ENCODE measurements around the gene GARIN5B.

GARIN5B gene

GRCh38 chr19:55389386-55390317, 26.6 kb upstream of the GARIN5B start:
- DNase-seq (ENCODE audit: low read depth in 3 of 3), result no peak

DNA sequence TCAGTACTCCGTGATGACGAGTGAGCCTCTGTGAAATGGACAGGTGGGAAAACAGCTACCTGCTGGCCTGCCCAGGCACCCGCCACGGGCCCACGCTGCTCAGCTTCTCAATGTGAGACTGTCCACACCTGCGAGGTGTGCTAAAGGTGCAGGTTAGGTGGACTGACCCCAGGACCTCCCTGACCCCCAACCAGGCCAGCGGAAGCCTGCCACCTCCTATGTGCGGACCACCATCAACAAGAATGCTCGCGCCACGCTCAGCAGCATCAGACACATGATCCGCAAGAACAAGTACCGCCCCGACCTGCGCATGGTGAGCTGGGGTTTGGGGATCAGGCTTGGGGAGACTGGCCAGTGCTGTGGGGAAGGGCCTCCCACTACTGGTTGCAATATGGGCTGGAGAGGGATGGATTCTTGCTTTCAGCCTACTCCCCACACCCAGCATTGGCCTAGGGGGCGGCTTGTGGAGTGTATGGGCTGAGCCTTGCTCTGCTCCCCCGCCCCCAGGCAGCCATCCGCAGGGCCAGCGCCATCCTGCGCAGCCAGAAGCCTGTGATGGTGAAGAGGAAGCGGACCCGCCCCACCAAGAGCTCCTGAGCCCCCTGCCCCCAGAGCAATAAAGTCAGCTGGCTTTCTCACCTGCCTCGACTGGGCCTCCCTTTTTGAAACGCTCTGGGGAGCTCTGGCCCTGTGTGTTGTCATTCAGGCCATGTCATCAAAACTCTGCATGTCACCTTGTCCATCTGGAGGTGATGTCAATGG, 24.9 kb upstream of the GARIN5B start:
- no peak for DNase-seq (ENCODE audit: low read depth in 3 of 3)

DNA sequence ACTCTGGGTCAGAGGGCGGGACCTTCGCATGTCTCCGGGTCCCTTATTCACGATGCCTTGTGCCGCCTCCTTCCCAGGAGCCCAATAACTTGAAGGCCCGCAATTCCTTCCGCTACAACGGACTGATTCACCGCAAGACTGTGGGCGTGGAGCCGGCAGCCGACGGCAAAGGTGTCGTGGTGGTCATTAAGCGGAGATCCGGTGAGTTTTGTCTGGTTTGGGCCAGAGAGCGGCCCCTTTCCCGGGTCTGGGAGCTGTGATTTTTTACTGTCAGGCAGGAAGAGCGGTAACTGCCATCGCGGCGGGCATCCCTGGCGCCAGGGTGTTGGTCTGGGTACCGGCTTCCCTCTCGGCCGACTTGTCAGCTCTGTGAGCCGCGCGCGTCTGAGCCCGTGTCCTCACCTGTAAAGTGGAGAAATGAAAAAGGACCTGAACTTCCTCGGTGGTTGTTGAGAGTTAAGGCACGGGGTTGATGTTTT, 23.5 kb upstream of the GARIN5B start:
- DNase-seq (ENCODE audit: low read depth in 3 of 3), result peak in 1 of 3 experiments; percentile 44

DNA sequence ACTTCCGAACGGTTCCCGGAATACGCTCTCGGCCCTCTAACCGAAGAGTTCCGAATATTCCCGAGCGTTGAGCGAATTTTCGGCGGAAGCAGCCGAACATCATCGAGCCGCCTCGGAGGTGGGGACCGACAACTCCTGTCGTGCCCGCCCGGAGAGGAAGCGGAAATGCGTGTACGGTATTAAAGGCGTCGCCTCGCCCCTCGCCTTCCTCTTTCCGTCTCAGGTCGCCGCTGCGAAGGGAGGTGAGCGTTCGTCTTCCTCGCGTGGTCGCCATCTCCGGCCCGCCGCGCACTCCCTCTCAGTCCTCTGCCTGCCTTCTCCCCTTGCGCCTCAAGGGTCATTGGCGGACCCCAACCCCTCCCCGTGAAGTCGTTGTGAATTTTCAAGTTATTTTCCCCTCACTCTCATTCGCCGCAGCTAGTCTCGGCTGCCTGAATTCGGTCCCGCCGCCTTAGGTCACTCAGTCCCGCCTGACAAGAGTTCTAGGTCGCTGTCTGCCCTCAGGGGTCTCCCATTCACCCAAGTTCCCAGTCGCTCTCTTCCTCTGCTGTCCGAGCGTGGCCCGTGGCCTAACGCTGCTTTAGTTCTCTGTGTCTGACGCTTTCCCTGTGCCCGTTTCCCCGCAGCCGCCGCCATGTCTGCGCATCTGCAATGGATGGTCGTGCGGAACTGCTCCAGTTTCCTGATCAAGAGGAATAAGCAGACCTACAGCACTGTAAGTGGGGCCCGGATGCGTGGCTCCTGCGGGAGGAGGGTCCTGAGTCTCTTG, 22.8 kb upstream of the GARIN5B start, which contains the start of gene RPL28:
Gene RPL28 (plus strand): TSS at position 209 of the 769 bp plus-strand sequence. CDS start 426 bp downstream, at position 635.
- DNase-seq (ENCODE audit: low read depth in 3 of 3), result peak; percentile 95 to 98 (median 97)

DNA sequence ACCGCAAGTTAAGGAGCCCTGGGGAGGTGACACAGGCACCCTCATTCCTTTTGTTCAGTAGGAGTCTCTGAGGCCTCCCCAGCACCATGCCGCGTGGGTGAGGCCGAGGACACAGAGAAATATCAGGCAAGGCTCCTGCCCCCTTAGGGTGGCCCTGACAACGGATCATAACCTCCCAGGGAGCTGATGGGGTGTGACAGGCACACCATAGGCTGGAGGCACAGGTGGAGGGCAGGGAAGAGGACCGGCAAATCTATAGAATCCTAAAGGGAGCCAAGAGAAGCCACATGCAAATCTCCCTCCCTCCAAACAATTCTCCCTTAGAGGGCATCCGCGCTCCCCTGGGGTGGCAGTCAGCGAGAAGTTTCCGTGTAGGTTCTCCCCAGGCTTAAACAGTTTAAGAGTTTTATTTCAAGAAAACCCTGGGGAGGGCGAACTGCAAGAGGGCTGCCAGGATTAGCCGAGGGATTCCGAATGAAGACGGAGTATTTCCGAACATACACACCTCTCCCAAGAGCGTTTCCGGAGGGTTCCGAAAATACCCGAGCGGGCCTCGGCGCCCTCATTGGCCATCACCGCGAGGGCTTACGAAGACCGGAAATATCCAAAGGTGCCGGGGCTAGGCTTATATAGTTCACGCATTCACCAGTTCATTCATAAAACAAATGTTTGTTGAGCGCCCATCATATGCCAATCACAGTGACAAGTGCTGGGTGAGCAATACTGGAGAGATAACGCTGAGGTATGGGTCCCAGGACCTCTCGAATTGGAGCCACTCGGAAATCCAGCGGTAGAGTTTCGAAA, 22.1 kb upstream of the GARIN5B start:
- DNase-seq (ENCODE audit: low read depth in 3 of 3), result peak; percentile 83 to 96 (median 92)

DNA sequence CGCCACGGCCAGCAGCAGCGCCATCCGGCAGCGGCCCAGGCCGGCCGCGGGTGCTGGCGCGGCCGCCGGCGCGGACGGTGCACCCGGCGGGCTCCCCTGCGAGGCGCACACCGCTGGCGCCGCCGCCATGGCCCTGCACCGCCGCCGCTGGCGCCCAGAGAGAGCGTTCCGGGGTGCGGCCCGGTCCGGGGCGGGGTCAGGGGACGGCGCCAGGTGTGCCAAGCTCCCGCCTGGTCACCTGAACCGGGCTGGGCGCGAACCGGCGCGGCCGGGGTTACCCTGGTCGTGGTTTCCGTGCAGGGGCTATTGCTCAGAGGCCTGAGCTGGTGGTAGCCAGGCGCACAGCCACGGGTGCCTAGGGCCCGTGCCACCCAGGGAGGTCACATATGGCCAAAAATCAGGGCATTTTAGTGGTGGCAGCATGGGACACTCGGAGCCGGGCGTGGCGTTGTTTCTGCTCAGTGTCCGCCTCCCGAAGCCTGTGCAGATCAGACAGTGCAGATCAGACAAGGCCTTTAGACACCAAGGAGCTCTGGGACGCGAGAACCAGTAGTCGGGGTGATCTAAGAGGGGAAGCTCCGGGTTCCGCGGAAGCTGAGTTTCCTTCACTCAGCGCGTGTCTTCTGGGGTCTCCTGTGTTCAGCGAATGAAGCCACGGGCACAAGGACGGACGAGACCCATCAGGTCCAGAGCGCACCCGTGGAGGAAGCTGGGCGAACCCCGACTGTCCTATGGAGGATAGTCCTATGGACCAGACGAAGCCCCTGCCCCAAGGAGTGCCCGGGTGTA, 21.3 kb upstream of the GARIN5B start, which contains the start of gene TMEM238:
Gene TMEM238 (minus strand): TSS at position 162 of the 789 bp plus-strand sequence. CDS start 33 bp downstream, at position 129.
- peak in 1 of 3 experiments; percentile 47 for DNase-seq (ENCODE audit: low read depth in 3 of 3)

DNA sequence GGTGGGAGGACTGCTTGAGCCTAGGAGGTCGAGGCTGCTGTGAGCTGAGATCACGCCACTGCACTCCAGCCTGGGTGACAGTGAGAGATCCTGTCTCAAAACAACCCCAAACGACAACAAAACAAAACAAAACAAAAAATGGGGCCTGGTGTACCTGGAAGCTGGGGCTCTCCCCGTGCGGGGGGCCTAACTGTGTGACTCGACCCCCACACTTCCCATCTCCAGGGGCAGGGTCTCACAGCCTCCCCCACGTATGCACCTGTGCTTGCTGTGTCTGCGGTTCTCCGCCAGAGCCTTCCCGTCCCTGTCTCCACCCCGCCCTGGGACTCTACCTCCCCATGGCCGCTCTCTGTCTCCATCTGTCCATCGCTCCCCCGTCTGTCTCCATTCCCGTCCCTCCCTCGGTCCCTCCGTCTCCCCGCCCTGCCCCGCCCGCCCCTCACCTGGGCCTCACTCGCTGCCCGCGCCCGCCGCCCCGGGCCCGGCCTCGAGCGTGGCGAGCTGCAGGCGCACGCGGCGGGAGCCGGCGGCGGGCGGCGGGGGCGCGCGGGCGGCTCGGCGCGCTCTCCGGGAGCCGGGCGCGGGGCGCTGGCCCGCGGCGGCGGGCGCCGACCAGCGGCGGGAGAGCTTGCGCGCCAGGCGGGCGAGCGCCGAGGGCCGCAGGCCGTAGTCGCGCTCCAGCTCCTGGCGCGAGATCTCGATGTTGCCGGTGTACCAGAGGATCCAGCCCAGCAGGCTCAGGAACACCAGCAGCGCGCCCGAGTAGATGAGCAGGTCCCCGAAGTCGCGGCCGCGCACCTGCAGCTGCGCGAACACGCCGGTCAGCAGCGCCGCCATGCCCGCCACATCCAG, 20.4 kb upstream of the GARIN5B start:
- peak in 1 of 3 experiments; percentile 50 for DNase-seq (ENCODE audit: low read depth in 3 of 3)

DNA sequence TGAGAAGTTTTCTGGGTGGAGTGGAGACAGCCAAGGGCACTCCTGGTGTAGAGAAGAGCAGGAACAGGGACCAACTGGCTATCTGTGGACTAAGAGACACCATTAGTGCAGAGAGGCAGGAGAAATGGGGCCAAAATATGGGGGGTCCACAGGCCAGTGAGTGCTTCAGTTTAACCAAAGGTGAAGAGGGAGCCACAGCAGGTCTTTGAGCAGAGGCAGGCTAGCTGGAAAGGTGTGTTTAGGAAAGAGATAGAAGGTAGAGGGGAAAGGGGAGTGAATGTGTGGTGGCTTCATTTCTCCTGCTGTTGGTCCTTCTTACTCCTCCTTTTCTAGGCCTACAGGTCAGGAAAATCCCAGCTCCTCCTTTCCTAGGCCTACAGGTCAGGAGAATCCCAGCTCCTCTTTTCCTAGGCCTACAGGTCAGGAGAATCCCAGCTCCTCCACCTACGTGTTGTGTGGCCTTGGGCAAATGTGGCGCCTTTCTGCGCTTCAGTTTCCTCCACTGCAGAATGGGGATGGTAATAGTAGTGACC, 19.5 kb upstream of the GARIN5B start:
- no peak for DNase-seq (ENCODE audit: low read depth in 3 of 3)

DNA sequence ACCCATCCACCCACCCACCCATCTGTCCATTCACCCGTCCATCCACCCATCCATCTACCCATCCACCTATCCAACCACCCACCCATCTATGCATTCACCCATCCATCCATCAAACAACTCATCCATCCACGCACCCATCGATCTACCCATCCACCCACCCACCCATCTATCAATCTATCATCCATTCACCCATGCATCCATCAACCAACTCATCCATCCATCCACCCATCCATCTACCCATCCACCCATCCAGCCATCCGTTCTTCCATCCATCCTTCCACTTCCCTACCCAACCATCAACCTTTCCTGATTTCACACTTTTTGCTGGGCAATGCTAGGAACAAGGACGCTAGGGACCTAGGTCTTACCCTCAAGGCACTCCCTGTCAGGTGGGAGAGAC, 19.0 kb upstream of the GARIN5B start:
- no peak for DNase-seq (ENCODE audit: low read depth in 3 of 3)

DNA sequence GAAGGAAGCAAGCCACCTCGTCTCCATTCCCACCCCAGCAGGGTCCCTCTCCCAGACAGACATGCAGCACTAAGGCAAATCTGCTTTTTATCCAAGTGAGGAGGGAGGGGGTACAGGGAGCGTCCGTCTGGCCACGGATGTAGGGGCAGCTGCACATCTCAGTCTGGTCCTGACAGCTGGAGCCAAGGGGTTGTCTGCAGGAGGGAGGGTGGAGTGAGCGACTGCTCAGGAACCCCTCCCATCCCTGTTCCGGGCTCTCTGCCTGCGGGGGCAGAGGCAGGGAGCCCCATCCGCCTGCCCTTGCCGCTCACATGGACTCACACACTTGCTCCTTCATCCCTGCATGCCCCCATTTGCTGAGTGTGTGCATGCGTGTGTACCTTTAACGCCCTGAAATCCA, 16.1 kb upstream of the GARIN5B start:
- DNase-seq (ENCODE audit: low read depth in 3 of 3), result no peak

- no peak for DNase-seq (ENCODE audit: low read depth in 3 of 3)
Observed at GRCh38 chr19:55377356-55378131, 14.5 kb upstream of the GARIN5B start.

DNA sequence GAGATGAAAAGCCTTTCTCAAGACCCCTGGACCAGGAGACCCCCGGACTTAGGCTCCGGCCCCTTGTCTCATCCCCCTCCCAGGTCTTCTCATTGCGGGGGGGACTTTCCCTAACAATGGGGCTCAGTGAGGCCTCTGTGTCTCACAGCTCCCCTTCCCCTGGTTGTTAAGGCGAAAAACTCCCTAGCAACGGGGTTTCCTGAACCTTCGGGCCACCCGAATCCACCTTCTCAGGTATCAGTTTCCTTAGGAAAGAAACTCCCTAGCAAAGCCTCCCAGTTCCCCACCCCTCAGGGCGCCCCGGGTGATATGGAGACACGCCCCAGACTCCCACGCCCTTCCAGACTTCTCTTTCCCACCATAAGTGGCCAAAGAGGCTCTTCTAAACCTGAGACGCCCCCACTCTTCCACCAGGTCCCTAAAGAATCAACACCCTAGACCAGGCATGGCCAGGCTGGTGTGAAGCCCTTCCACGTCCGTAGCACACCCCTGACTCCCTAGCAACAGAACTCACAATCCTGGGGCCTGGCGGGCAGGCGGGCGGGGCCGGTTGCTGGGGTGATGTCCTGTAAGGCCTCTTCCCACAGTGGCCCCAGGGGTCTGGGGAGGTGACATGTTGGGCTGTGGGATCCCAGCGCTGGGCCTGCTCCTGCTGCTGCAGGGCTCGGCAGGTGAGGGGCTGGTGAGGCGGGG, 13.3 kb upstream of the GARIN5B start, which contains the start of gene TMEM190:
Gene TMEM190 (plus strand): TSS at position 586 of the 693 bp plus-strand sequence. CDS start 28 bp downstream, at position 614.
- DNase-seq (ENCODE audit: low read depth in 3 of 3), result no peak

- DNase-seq (ENCODE audit: low read depth in 3 of 3), result no peak
Observed at GRCh38 chr19:55373993-55374757, 11.1 kb upstream of the GARIN5B start.

- no peak for DNase-seq (ENCODE audit: low read depth in 3 of 3)
Observed at GRCh38 chr19:55373306-55373992, 10.4 kb upstream of the GARIN5B start.

- DNase-seq (ENCODE audit: low read depth in 3 of 3), result no peak
Observed at GRCh38 chr19:55372316-55373081, 9.4 kb upstream of the GARIN5B start.

Data from stimulated activated CD4-positive, alpha-beta T cell treated with anti-CD3 and anti-CD28 coated beads, TNF-alpha, amount 100 ng/mL, for 24 hours (primary cell).